CD4-positive, alpha-beta T cell treated with Interferon alpha-2 for 1 hour (primary cell): Measurements from ENCODE around the gene GPC1.

Experiments used
- DNase-seq, 2 donors: peaks; one replicate each; pipeline ENCODE4 v3.0.0-alpha.2; 2020 to 2022

The GPC1 gene

GRCh38 chr2:240432430-240432819, 3.0 kb upstream of the GPC1 start:
- no peak for DNase-seq

GRCh38 chr2:240432820-240433801, 2.4 kb upstream of the GPC1 start:
- DNase-seq: no peak

DNA sequence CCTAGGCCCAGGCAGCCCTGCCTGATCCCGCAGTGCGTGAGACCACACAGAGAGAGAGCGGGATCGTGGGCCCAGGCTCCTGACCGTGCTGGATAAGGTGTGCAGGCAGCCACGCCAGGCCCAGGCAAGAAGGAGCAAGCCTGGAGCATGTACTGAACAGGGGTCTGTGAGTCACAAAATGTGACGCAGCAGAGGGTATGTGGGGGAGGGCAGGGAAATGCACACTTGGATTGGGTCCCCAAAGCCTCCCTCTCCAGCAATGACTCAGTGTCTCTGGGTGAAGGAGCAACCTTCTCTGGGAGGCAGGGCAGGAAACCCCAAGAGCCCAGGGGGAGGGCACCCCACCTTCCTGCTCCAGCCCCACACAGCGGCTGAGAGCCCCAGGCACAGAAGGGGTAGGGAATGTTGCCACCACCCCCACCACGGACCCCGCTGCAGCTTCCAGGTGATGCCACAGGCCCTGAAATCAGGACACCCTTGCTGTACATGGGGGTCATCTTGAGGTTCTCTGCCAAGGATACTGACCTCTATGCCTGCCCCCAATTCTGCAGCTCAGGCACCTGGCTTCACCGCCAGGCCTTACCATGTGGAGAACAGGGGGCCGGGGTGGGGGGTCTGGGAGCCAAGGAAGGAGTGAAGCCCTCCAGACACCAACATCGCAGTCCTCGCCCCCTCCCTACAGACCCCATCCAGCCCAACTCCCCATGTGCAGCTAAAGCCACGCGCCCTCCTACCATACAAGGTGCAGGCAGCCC, 1.3 kb upstream of the GPC1 start:
- DNase-seq: no peak

DNA sequence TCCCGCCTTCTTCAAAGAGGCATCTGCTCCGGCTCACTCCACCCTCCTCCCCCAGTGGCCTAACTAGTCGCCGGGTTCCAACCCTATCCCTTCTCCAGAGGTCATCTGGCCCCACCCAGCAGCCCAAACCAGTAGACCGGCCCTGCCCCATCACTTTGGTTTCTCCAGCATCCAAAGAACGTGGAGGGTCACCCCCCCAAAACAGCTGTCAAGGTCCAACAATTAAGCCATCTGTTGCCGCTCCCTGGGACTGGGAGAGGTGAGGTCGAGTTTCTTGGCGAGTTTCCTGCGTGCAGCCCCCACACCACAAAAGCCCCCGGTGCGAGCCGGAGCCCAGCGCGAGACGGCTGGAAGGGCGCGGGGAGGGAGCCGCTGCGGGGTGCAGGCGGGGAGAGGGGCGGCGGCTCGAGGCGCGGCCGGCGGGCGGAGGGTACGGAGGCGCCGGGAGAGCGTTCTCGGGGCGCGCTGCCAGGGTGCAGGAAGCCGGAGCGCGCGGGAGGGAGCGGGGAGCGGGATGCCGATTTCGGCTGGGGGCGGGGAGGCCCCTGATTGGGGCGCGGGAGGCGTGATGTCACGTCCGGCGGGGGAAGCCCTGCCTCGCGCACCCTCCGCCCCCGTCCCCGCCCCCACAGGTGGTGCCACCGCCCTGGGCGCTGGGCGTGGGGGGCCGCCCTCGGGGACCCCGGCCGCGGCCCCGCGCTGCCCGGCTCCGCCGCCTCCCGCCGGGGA, 571 bp upstream of the GPC1 start:
- DNase-seq: peak; percentile 86 to 91

DNA sequence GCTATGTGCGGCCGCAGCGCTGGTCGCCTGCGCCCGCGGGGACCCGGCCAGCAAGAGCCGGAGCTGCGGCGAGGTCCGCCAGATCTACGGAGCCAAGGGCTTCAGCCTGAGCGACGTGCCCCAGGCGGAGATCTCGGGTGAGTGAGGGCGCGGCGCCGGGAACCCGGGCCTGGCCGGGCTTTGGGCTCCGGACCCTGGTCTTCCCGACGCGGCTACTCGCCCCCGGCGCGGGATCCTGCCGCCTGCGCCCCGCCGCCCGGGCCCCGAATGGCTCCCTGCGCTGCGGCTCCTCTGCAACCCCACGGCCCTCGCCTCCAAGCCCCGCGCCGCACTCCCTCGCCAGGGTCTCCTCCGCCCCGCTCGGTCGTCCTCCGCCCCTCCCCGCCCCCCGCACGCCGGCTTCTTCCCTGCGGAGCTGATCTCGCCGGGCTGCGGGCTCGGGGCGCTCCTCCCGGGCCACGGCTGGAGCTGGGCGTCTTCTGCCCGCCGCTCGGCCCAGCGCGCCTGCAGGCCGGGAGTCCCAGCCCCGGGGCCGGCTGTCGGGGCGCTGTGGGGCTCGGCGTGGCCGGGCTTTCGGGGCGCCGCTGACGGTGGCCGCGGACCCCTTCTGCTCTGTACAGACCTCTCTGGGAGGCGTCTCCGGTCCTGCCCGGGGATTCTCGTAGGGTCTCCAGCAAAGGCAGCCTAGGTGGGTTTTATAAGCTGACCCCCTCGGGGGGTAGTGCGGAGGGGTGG, 652 bp downstream of the GPC1 start:
- no peak for DNase-seq

DNA sequence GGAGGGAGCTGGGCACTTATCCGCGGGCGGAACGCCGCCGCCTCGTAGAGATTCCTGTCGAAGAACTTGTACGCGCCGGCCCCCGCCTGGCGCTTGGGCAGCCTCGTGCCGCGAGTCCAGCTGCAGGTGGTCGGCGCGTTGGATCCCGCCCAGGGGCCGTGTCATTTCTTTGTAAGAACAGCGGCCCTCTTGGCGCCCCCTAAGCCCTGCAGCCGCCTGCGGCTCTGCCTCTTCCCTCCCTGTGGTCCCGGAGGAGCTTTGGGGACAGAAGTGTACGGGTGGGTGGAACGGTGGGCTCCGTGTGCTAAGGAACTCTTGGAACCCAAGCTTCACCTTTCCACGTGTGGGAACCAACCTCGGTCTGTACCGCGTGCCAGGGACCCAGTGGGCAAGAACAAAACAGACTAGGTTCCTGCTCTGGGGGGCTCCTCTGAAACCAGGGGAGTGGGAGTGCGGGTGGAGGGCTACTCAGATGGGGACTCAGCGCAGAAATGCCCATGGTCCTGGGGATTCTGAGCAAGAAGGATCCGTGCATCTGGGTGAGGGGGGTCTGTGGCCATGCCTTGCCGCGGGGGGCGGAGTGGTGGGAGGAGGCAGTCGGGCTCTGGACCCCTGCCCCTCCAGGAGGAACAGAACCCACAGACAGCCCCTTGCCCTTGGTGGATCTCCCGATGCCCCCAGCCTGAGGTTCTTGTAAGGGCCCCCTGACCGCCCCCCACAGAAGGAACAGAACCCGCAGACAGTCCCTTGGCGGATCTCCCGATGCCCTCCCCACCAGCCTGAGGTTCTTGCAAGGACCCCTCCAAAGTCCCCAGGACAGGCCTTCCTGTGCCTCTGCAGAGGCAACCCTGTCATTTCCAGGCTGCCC, 1.5 kb downstream of the GPC1 start:
- no peak for DNase-seq

GRCh38 chr2:240437551-240437860, 2.0 kb downstream of the GPC1 start:
- no peak for DNase-seq

DNA sequence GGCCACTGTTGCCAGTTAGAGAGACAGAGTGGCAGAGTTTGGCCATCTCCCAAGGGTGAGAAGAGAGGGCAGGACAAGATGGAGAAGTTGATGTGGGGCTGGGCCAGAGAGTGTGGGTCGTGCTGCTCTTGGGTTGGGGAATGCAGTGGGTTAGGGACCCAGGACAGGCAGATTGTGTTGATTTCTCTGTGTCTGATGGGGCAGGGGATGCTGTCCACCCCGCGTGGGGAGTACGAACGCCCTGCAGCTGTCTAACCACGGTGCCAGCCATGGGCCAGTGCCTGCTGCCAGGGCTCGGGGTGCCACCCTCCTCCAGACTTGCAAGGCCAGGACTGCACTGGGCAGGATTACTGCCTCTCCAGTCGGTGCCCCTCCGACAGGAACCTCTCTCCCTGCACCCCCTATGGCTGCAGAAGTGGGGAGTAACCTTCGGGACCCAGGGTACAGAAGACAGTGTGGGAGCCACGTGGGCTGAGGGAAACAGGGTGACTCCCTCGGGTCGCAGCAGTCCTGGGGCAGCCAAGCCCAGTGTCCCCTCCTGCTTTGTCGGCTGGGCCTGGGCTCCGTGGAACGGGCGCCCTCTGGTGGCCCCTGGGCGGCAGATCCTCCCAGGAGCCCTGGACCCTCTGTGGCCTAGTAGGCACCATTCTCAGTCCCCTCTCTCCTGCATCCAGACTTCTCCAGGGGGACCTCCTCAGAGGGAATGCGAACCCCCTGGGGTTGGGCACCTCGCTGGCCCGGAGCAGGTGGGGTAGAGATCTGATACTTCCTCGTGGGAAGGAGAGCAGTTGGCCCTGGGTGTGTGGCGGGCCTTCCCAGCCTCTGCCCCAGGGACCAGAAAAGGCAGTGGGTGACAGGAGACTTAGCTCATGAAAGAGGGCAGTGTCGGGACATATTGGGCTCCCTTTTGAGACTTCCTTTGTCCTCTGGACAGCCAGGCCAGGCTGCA, 2.7 kb downstream of the GPC1 start:
- DNase-seq: peak; percentile 50 to 72

GRCh38 chr2:240438810-240439697, 3.6 kb downstream of the GPC1 start:
- DNase-seq: no peak

DNA sequence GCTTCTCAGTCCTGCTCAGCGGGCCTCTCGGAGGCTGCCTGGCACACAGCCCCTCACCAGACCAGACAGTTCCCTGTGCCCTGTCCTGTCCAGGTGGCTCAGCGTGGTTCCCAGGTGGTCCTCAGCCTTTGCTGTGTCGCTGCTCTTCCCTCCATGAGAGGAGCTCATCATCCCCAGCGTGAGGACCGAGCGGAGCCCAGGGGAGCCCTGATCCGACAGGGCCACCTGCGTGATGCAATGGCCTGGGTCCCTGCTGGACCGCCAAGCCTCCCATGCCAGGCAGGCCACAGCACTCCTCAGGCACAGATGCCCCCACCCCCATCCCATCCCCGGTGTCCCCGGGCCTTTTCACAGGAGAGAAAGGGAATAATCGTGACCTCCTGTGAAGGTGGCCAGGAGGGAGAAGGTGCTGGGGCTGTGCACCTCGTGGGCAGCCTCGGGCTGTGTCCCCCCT, 4.3 kb downstream of the GPC1 start:
- DNase-seq: no peak

GRCh38 chr2:240440251-240440650, 4.8 kb downstream of the GPC1 start:
- no peak for DNase-seq

- DNase-seq: no peak
Measured at GRCh38 chr2:240440704-240441320, 5.3 kb downstream of the GPC1 start.

GRCh38 chr2:240441326-240441992, 6.0 kb downstream of the GPC1 start:
- DNase-seq: no peak

- no peak for DNase-seq
Measured at GRCh38 chr2:240441993-240442411, 6.5 kb downstream of the GPC1 start.

GRCh38 chr2:240442891-240443715, 7.6 kb downstream of the GPC1 start:
- DNase-seq: no peak

GRCh38 chr2:240443891-240444301, 8.4 kb downstream of the GPC1 start:
- DNase-seq: no peak

DNA sequence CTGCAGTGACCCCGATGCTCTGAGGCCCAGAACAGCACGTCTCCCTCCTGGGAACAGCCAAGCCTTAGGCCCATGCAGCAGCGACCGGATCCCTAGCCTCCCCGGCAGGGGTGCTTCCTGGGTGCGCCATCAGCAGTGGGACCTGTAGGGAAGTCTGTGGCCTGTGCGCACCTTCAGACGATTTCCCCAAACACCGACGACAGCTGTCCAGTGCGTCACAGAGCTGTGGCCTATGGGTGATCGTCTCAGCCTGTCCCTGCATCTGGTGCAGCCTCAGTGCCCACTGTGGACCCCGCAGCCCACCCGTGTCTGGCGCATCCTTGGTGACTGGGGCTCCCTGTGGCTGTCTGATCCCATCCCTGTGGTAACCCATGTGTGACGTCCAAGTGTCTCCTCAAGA, 9.0 kb downstream of the GPC1 start:
- no peak for DNase-seq
